GM21786 (cell line): ENCODE measurements around the gene ZNF592.

Experiments used
- ATAC-seq: cut with Tn5 transposase; IDR thresholded peaks from one replicate; pipeline ENCODE4 v1.9.1; 2021; ENCODE audit not compliant: unreplicated experiment

The ZNF592 gene

DNA sequence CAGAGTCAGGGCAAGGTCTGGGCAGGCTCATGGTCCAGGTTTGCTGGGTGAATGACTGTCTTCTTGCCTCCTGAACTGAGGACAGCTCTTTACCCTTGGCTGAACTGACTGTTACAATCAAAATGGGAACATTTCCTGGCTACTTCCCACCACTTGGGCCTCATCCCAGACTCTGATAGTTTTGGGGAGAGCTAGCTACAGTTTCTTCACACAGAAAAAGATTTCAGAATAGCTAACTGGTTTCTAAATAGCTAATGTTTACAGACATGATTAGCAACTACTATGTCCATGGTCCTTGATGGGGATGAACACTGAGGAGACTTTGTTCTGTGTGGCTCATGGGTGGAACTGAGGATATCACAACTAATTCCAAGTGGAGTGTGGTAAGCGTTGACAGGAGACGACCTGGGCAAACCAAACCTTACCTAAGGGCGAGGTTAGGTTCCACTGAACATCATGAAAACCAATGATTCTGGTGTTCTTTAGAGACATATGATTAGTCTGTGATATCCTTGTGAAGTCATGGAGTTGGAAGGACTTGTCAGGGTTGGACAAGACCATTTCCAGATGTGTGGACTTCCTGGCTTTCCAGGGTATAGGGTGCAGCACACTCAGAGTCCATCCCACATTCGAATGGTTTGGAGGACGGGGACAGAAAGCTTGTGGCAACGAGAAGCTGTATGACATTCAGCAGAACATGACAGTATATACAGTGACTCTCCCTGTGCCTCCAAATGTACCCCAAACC, 76.0 kb downstream of the ZNF592 start:
- no peak for ATAC-seq

DNA sequence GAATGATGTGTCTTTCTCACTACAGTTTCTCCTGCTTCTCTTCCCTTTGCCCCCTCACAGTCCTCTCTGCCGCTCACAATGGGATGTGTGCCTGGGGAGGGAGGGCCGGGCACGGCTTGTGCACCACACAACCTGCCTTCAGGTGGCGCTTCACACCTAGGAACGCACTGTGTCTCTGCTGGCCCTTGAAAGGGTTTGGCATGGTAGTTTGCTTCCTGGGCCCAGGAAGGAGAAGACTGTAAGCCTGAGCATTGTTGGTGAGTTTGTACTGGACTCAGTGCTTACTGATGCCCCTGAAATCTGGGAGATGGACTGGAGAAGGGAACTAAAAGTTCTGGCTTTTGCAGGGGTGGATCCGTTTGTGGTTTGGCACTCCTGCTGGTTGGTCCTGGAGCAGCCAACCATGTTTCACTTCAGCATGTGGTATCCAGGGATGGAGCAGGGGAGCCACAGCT, 78.0 kb downstream of the ZNF592 start:
- ATAC-seq: no peak

DNA sequence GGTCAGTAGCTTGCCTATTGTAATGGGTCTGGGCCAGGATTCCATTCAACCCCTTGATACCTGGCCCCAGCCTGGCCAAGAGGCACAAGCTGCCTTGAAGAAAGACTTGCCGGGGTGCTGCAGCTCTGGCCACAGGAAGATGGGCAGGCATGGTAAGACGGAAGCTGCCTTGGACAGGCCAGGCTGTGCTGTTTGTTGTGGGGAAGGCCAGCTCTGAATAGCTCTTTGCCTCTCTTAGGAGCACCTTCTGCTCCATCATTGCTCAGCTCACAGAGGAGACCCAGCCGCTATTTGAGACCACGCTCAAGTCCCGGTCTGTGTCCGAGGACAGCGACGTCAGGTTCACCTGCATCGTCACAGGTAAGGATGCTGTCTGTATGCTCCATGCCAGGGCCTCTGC, 78.9 kb downstream of the ZNF592 start:
- ATAC-seq: no peak

DNA sequence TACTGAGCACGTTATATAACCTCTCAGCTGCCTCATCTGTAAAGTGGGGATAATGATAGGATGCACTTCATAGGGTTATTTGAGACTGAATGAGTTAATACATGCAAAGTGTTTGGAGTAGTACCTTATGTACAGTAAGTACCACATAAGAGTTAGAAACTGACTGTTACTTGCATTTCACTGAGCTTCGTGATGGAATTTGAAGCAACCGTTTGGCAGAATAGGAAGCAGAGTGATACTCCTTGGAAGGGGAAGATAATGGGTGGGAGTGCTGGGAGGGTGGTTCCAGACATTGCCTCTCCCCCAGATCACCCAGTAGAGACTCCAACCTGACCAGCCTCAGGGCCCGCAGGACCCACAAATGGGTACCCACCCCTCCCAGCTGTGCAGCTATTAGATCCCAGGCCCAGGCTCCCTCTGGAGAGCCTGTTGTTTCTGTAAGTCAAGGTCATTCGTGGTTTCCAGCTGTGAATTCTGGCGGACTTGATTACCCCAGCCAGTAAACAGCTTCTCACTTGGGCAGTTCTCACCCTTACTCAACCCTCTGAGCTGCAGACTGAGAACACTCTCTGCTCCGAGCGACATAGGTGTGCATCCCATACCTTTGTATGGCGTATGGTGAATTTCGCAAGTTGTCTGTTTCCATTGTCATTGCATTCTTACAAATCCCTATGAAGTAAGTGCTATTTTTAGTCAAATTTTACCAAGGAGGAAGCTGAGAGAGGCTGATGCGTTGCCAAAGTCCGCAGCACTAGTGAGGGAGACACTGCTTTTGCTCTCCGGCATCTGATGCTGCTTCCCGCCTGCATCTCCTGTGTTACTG, 79.9 kb downstream of the ZNF592 start:
- no peak for ATAC-seq

DNA sequence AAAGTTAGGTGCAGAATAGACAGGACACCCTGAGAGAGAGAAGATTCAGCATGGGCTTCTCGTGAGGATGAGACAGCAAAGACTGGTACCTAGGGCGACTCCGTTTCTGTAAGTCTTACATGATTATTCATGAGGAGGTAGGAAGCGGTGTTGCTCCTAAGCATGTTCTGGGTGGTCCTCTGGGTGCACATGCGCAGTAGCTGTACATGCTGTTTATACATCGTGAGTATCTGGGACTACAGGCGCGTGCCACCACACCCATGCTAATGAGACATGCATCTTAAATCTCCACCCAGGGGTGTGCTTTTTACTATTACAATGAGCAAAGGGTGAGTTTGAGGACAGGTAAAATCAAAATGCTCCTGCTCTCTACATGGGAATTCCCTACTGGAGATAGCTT, 81.0 kb downstream of the ZNF592 start:
- no peak for ATAC-seq

DNA sequence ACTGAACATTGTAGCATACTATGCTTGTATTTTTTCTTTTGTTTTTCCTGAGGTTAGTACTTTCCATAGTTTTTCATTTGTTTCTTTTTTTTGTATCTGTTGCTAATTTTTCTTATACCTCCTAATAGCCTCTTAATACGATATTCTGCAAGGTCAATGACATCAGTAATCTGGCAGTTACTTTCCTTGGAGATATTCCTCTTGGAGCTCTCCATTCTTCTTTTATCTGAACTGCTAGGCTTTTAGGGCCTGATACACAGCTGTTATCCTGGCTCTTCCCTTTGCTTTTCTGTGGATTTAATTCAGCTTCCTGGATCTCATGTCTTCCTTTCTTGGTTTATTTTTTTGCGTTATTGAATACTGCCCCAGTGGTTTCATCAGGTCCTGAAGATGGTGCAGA, 81.6 kb downstream of the ZNF592 start:
- ATAC-seq: no peak

DNA sequence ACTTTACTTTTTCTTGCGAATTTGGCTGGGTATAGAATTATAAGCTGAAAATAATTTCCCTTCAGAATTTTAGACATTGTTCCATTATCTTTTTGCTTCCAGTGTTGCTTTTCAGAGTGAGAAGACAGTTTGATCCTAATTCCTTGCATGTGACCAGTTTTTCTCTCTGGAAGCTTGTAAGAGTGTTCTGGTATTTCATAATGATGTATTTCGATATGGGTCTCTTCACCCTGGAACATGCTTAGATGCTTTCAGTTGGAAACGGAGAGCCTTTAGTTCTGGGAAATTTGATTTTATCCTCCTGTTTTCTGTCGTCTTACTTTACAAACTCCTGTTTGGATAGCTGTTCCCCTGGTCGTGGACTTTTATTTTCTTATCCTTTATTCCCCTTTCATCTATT, 82.6 kb downstream of the ZNF592 start:
- ATAC-seq: no peak

DNA sequence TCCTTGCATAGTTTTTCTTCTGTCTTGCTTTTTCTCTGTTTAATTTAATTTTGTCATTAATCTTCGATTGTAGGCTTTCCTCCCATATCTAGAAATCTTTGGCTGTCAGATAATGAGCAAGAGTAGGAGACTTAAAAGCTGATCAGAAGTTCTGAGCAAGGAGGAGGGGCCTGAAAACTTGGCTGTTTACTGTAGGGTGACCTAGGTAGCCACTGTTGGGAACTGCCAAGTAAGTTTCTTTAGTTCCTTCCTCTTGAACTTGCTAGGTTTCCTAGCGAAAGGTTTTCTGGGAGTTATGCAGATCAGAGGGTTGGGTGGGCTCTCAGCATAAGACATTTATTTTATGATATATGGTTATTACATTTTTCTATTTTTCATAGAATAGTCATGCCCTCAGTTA, 83.2 kb downstream of the ZNF592 start:
- ATAC-seq: no peak

DNA sequence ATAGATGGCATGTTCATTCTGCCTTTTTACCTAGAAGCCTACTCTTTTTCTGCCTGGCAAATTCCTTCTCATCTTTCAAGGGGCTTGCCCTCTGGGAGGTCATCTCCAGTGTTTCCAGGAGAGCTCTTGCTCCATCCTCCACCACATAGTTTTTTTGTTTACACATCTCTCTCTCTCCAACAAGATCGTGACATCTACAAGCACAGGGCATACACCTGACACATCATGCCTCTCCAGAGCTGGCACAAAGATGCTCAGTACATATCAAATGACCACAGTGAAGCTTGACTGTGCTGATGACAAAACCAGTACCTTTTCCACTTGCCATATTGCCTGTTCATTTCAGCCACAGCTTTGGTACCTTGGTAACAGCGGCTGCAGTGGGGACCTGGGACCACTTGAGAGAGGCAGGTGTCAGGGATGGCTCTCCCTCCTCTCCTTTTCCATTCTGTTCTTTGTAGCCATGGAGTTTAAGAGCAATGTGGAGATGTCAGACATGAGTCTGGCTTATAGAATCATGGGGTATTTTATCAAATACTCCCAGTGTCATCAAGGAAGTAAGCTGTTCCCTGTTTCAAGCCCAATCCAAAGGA, 84.2 kb downstream of the ZNF592 start:
- no peak for ATAC-seq

DNA sequence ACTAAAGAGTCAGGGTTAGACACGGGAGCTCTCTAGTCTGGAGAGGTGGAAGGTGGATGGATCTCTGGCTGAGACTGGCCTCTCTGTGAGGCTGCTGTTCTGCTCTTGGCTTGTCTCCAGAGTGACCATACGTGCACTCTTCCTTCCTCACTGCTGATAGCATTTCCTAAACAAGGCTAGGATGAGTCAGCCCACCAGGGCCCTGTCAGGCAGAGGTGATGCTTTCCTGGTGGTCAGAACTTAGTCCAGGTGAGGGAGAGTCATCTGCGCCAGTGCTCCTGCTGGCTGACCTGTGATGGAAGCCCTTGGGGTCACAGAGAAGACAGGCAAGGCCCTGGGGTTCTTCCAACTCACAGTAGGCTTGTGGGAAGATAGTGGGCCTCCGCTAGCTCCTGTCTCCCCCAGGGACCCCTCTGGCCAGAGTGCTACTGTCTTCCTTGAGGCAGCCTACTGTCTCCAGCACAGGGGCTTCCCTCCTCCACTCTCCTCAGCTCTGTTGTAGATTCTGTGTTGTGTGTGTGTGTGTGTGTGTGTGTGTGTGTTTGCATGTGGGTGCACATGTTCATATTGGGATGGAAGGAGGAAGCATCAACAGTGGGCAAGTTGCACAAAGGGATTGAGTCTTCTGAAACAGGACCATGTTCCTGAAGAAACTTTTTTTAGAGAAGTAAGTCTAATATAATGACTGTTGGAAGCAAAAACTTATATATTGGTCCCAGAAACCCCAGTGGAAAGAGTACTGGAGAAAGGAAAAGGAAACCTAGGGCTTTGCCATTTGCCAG, 85.2 kb downstream of the ZNF592 start:
- ATAC-seq: no peak

DNA sequence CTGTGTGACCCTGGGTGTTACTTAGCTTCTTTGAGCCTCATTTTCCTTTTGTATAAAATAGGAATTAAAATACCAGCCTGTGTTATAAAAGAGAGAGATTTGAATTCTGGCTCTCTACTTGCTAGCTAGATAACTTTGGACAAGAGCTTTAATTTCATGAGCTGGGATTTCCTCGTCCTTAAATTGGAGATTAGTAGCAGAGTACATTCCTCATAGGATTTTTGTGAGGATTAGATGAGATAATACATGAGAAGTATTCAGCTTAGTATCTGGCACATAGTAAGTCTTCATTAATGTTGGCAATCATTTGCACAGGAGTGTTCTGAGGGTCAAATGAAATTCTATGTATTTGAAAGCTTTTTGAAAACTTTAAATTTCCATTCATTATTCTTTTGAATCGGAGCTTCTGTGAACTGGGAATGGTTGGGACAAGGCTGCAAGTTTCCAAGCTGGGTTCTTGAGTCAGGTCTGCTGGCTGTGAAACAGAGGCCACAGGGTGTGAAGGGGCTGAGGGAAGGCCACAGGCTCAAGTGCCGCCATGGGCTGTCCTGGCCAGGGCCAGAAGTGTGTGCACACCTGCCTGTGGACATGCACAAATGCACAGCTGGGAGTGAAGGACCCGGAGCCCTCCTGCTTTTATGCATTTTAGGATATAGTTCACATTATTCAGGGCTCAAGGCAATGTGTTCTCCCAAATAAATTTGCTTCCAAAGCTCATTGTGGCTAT, 86.0 kb downstream of the ZNF592 start:
- no peak for ATAC-seq

DNA sequence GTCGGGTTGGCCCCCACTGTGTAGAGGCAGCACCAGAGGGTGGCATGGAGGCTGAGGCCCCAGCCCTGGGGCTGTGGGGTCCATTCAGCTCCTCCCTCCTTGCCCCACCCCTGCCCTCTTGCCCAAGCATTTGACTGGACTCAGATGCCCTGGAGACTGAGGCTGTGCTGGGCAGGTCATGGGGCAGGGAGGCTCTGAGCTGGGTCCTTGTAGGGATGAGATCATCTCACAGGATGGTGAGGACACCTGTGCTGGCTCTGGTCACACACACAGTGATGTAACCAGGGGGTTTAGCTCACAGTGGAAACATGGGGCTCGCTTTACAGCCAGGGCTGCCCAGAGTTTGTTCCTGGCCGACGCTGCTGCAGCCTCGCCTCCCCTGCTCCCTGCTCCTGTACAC, 86.6 kb downstream of the ZNF592 start:
- ATAC-seq: no peak

DNA sequence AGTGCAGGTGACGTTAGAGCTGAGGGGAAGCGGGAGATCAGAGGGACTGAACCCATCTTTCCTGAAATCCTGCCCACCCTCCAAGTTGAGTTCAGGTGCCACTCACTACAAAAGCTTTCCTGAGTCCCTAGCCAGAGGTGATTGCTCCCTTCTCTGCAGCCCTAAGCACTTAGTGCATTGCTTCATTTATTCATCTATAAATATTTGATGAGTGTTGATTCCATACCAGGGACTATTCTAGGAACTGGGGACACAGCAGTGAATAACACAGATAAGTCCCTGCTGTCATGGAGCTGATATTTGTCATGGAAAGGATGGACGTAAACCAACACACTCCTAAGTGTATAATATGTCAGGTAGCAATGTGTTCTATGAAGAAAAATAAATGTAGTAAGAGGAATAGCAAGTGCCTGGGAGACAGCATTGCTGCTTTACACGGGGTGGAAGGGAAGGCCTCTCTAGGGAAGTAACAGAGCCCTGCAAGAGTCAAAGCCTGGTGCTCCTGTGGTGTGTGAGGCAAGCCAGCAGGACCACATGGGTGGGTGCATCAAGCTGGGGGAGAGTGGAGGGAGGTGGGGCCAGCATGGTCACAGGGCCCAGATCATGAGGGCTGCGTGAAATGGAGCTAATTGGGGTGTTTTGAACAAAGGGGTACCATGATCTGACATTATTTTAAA, 87.4 kb downstream of the ZNF592 start:
- no peak for ATAC-seq

DNA sequence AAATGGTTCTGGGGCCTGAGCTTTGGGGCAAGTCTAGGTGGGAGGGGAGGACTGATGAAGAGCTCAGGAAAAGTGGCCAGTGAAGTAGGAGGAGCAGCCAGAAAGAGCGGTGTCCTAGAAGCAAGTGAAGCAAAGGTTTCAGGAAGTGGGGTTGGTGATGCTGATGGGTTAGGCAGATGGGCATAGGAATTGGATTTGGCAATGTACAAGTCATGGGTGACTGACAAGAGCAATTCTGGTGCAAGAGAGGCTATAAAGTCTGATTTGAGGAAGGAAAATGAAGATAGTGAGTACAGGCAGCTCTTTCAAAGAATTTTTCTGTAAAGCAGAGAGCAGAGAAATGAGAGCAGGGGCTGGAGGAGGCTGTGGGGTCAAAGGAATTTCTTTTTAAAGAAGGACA, 88.5 kb downstream of the ZNF592 start:
- ATAC-seq: no peak

DNA sequence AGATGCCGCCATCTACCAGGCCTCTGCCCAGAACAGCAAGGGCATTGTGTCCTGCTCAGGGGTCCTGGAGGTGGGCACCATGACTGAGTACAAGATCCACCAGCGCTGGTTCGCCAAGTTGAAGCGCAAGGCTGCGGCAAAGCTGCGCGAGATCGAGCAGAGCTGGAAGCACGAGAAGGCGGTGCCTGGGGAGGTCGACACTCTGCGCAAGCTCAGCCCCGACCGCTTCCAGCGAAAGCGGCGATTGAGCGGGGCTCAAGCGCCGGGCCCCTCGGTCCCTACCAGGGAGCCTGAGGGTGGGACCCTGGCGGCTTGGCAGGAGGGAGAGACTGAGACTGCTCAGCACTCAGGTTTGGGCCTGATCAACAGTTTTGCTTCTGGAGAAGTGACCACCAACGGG, 91.3 kb downstream of the ZNF592 start:
- ATAC-seq: no peak

DNA sequence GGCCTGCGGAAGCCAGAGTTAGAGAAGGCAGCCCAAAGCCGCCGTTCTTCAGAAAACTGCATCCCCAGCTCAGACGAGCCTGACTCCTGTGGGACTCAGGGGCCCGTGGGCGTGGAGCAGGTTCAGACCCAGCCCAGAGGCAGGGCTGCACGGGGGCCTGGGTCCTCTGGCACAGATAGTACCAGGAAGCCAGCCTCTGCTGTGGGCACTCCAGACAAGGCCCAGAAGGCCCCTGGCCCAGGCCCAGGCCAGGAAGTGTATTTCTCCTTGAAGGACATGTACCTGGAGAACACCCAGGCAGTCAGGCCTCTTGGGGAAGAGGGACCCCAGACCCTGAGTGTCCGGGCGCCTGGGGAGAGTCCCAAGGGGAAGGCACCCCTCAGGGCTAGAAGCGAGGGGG, 91.9 kb downstream of the ZNF592 start:
- ATAC-seq: no peak

DNA sequence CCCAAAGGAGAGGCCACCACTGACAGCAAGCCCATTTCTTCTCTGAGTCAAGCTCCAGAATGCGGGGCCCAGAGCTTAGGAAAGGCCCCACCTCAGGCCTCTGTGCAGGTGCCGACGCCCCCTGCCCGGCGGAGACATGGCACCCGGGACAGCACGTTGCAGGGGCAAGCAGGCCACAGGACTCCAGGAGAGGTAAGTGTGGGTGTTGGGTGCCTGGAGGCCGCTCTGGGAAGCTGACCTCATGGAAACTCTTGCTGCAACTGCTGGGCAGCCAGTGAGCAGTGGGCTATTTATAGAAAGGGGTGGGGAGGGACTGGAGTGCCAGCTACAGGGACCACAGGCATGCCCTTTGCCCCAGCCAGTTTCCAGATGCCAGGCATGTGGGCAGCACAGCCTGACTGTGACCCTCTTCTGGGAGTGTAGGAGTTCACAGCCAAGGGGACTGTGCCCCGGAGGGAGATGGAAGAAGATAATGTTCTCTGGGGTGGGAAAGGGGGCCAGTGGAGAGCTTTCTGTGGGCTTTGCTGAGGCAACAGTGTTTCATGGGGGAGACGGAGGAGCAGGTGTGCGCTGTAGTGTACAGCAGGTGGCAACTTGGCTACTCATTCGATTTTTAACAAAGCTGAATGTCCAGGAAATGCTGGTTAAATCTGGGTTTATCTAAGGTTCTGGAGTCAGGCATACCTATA, 92.5 kb downstream of the ZNF592 start:
- ATAC-seq: no peak

DNA sequence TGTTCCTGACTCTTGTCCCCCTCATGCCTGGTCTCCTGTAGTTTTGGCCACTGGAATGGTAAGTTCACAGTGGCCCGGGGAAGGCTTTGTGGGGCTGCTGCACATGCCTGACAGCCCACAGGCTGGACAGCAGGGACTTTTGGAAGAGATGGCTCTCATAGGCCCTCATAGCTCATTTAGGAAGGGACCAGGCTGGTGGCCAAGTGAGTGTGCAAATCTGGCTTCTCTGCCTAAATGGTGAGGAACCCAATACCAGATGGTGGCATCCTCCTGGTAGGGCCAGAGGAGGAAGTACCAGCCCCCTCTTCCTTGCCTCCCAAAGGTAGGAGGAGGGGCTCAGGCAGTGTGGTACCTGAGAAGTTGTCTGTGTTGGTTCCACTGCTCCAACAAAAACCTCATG, 94.4 kb downstream of the ZNF592 start:
- no peak for ATAC-seq

DNA sequence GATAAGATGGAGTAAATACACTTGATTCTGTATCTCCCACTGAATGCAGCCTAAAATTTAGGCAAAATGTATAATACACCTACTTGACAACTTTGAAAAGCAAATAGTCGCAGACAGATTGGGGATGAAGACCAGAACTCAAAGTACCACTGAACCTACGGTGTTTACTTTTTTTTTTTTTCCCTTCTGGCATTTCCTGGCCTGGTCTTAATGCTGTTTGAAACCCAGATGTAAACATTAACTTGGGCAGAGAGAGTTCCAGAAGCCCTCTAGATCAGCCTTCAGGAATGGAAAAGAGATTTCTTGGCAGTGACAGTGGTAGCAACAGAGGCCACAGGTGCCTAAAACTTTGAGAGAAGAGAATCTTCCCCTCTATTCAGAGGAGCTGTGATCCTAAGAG, 96.6 kb downstream of the ZNF592 start:
- ATAC-seq: no peak
